Measurements from ENCODE around the gene NUB1.
A peak's percentile ranks its signal among the peaks of the same experiment; 100 is the strongest.

Gene NUB1

DNA sequence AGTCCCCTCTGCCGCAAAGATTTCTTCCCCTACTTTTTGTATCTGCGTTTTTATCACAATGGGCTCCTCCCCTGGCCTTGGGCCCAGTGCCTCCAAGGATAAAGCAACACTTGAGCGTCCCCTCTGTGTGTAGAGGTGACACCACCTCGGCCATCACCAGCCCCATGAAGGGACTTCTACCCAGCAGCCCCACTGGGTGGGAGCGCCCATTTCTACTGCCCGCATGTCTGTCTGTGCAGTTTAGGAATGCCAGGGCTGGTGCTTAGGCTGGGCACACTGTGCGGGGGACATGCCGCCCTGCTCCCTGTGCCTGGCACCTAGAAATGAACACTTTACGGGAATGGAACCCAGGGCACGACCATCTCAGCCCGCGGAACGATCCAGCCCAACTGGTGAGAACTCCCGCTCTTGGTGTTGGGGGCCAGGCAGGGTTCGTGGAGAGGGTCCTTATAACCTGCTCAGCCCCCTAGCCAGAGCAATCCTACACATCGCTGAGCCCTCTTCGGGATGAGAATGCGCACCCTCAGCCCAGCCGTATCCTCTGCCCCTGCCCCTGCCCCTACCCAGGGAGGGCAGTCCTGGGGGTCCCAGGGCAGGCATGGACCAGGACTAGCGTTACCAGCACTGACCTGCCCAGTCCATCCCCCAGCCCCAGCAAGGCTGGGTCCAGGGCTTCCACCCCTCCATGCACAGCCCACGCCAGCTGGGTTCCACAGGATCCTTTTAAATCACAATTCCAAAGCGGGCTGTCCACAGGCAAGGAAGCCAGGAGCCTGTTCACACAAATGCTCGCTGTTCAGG, 85.5 kb downstream of the NUB1 start:
- no peak for DNase-seq

DNA sequence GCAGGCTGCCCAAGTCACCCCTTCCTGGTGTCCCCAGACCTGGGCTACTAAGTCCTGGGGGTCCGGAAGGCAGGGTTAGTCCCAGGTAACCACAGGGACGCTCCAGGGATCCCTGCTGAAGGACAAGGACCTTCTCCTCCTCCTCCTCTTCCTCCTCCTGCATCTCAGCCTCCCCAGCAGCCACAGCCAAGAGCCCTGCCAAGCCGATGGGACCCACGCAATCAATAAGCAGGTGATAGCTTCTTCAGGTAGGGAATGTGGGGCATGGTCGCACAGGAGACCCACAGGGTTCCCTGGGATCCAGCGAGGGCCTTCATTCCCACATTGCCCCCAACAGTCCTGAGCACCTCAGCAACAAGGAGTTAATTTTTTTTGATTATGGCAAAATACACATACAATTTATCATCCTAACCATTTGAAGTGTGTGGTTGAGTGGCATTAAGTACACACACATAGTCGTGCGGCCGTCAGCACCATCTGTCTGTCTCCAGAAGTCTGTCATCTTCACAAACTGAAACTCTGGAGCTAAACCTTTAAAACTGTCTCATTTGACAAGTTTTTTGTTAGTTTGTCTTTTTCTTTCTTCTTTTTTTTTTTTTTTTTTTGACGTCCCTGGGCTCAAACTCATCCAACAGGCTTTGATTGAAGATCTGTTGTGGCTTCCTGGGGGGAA, 86.2 kb downstream of the NUB1 start:
- DNase-seq = peak; percentile 27

Data from DMS 273 treated with DMSO at 0.1 percent for 48 hours (cell line).